Gastroesophageal sphincter (tissue), 3 donors: ENCODE results near the gene DUS1L.

Experiments used
- EP300 ChIP-seq: sonication (generic); formaldehyde crosslinking; IDR thresholded peaks from one replicate; pipeline ENCODE4 v1.6.1; 2017; ENCODE audit warnings: antibody characterized with exemption, mild to moderate bottlenecking
- POLR2AphosphoS5 ChIP-seq: sonication (generic); formaldehyde crosslinking; IDR thresholded peaks from one replicate; pipeline ENCODE4 v1.6.1; 2017; ENCODE audit warnings: antibody characterized with exemption
- TF ChIP-seq, protein P1 (sequence below), 4 experiments: fragments of 200-600 bp in 2 of 4; fragments of 450-650 bp in 2 of 4; sonication (generic) in 1 of 4; IDR thresholded peaks; one replicate each; pipeline ENCODE4 v1.5.1; 2017 to 2019; ENCODE audit warnings: antibody characterized with exemption in 4 of 4, mild to moderate bottlenecking in 2 of 4, moderate library complexity in 2 of 4

DNA sequence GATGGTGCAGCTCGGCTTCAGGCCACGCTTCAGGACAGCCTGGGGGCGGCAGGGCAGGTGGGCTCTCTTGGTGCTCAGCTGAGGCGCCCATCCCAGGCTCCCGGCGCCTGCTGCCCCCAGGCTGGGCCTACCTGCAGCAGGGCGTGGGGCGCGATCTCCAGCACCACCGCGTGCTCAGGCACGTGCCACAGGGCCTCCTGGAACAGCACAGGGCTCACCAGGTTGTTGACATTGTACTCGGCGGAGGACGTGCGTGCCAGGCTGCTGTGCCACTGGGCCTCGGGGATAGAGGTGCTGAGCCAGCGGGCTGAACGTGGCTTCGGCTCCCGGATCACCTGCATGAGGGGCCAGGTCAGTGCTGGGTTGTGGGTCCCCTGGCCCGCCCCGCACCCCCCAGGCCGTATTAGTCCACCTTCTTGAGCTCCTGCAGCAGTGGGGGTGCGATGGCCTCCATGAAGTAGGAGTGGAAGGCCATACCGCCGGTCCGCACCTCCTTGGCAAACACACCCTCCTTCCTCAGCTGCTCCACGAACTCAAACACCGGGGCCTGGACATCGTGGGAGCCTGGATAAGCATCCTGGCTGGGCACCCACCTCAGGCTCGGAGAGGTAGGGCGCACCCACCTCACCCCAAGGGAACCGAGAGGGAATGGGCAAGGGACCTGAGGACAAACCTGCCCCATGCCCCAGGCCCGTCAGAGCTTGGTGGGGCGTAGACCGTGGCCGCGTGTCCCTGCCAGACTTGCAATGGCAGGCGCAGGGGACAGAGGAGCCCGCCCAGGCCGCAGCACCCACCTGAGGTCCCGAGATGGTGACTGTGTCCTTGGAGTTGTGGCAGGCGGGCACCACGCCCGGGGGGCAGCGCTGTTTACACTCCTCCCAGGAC, 23.5 kb upstream of the DUS1L start:
- TF ChIP-seq POLR2AphosphoS5, result no peak
- TF ChIP-seq, protein P1, sequence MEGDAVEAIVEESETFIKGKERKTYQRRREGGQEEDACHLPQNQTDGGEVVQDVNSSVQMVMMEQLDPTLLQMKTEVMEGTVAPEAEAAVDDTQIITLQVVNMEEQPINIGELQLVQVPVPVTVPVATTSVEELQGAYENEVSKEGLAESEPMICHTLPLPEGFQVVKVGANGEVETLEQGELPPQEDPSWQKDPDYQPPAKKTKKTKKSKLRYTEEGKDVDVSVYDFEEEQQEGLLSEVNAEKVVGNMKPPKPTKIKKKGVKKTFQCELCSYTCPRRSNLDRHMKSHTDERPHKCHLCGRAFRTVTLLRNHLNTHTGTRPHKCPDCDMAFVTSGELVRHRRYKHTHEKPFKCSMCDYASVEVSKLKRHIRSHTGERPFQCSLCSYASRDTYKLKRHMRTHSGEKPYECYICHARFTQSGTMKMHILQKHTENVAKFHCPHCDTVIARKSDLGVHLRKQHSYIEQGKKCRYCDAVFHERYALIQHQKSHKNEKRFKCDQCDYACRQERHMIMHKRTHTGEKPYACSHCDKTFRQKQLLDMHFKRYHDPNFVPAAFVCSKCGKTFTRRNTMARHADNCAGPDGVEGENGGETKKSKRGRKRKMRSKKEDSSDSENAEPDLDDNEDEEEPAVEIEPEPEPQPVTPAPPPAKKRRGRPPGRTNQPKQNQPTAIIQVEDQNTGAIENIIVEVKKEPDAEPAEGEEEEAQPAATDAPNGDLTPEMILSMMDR (IDR thresholded peaks at IDR 0.05), result no peak
- no peak for TF ChIP-seq EP300
